ENCODE results near the gene RASAL3. TPM values are rescaled to one million over a fixed set of nuclear protein-coding genes. Genes with fewer than 3 reads are reported as not detected.

Gene RASAL3
- total and polyA plus RNA-seq, 2 of the 8 experiments (the other 6 are each of a cell fraction or from before 2014, with no cell fraction given): 0.19 to 0.63 TPM

- H2BK120ac ChIP-seq (replicated peaks; ENCODE audit: low read depth, low read length): no peak overlapping the region
- no peaks in the 10 kb centered on the region; a peak in 1 of 7 replicates for H3K27me3 ChIP-seq (replicated peaks in 1 of 4; ENCODE audit: control insufficient read depth in 3 of 4, extremely low read depth in 1 of 4, insufficient read depth in 3 of 4, low read length in 3 of 4)
- CTCF ChIA-PET (ENCODE audit: partially characterized antibody): interaction anchor here (0.5 to 5.1 kb wide), 4 partner anchors 9 to 959 kb away, joined by 3 to 28 read pairs (median 4); partner anchors contain the start of gene AKAP8L
- peaks cover 22% of the 10 kb centered on the region for H3K79me1 ChIP-seq (ENCODE audit: low read depth, low read length)
- H3K14ac ChIP-seq (ENCODE audit: insufficient read length): no peak overlapping the region
- no peak overlapping the region for H4K5ac ChIP-seq (ENCODE audit: insufficient read length, low read depth, low read length)
- no peak overlapping the region for H2BK5ac ChIP-seq (ENCODE audit: low read depth, low read length)
- no peak overlapping the region for H4K91ac ChIP-seq (replicated peaks; ENCODE audit: insufficient read length, low read length)
- H3K27ac ChIP-seq (ENCODE audit: low read depth, low read length): no peak overlapping the region
- no peak for DNase-seq (ENCODE audit: low read depth in 1 of 2, low spot score in 2 of 2)
- 86% methylated on average over 22 of the region's 24 CpGs; no CpG with 5 or more reads in 1 of the 2 experiments for WGBS, 2 experiments (ENCODE audit: extremely low coverage in 1 of 2, insufficient coverage in 1 of 2, insufficient read length in 1 of 2, insufficient replicate concordance in 2 of 2, low coverage in 1 of 2, low lambda C conversion rate in 2 of 2, missing lambda C conversion rate in 1 of 2)
- no peak overlapping the region for H2BK20ac ChIP-seq (ENCODE audit: low read length)
- peak overlapping the region in 2 of 4 experiments; percentile 8 to 19; a peak in 2 of 7 replicates for H3K9ac ChIP-seq (replicated peaks in 1 of 4; ENCODE audit: extremely low read depth in 1 of 4, low read depth in 3 of 4, low read length in 3 of 4)
- POLR2A ChIA-PET (ENCODE audit: partially characterized antibody): interaction anchor here (1.6 to 5.0 kb wide), 3 partner anchors 10 to 18 kb away, joined by 4 to 71 read pairs (median 5); partner anchors contain the start of gene AKAP8L
- TF ChIP-seq TBP (IDR thresholded peaks at IDR 0.05; ENCODE audit: low read depth, low read length): no peak
- no peak for TF ChIP-seq SIN3A (conservative IDR thresholded peaks at IDR 0.05 in 1 of 2, IDR thresholded peaks at IDR 0.05 in 1 of 2; ENCODE audit: low read depth in 1 of 2, low read length in 2 of 2)
- no peak for TF ChIP-seq TCF12 (IDR thresholded peaks at IDR 0.05; ENCODE audit: low read depth, low read length)
- TF ChIP-seq CHD2 (IDR thresholded peaks at IDR 0.05; ENCODE audit: low read length): no peak
- no peak for TF ChIP-seq CTCF (IDR thresholded peaks at IDR 0.05; ENCODE audit: control extremely low read depth in 1 of 3, insufficient read depth in 1 of 3, low read depth in 1 of 3, low read length in 3 of 3)
- peaks cover 0 to 13% (median 8%) of the 10 kb centered on the region in 4 experiments; a peak in 6 of 7 replicates for H3K4me1 ChIP-seq (replicated peaks in 1 of 4; ENCODE audit: control insufficient read depth in 3 of 4, insufficient read depth in 4 of 4, low read length in 3 of 4)
- H2AK5ac ChIP-seq (ENCODE audit: low read depth, low read length): no peak overlapping the region
- no peak overlapping the region for H4K8ac ChIP-seq (ENCODE audit: extremely low read depth, insufficient read depth, low read length)
- no peak overlapping the region for H2BK15ac ChIP-seq (ENCODE audit: low read length)
- no peak overlapping the region for H2AFZ ChIP-seq (ENCODE audit: low read length)
- peaks cover 0 to 29% of the 10 kb centered on the region in 2 experiments; a peak in 2 of 4 replicates for H3K79me2 ChIP-seq (ENCODE audit: control insufficient read depth in 1 of 2, insufficient read depth in 2 of 2, low read length in 2 of 2)
- H3K23me2 ChIP-seq (ENCODE audit: low read depth, low read length): peaks cover 10% of the 10 kb centered on the region
- H4K20me1 ChIP-seq (replicated peaks in 1 of 2; ENCODE audit: control insufficient read depth in 1 of 2, insufficient read depth in 2 of 2, low read length in 2 of 2): peaks cover 12 to 13% of the 10 kb centered on the region in 2 experiments
- H3K36me3 ChIP-seq (ENCODE audit: control insufficient read depth in 2 of 4, insufficient read depth in 4 of 4, low read length in 3 of 4): peaks cover 2 to 17% (median 11%) of the 10 kb centered on the region in 4 experiments; a peak in 5 of 8 replicates
- H3K4me3 ChIP-seq (ENCODE audit: extremely low read depth in 1 of 4, insufficient read depth in 2 of 4, low read depth in 3 of 4, low read length in 4 of 4): no peak overlapping the region
- no peak overlapping the region for H3K4ac ChIP-seq (replicated peaks; ENCODE audit: insufficient read length, low read depth, low read length)
- no peak for FAIRE-seq
- H3K18ac ChIP-seq (ENCODE audit: extremely low read depth, low read length): no peak overlapping the region
- H3K56ac ChIP-seq (replicated peaks; ENCODE audit: insufficient read length, low read depth, low read length): no peak overlapping the region
- H3K23ac ChIP-seq (ENCODE audit: insufficient read length): no peak overlapping the region
- H3K9me3 ChIP-seq (ENCODE audit: insufficient read depth in 2 of 2, low read depth in 1 of 2, low read length in 1 of 2): no peaks in the 10 kb centered on the region
- H3K4me2 ChIP-seq (ENCODE audit: insufficient read depth in 1 of 2, low read depth in 2 of 2, low read length in 2 of 2): no peak overlapping the region; a peak in 1 of 4 replicates
- H2BK12ac ChIP-seq (ENCODE audit: low read depth, low read length): no peak overlapping the region
These were observed 34.4 kb downstream of the RASAL3 start for GRCh38 chr19:15429825-15430467.

Data from H1 (cell line).